LNCaP clone FGC (cell line): ENCODE measurements around the gene AKIRIN1.
"Not testable (repeated sequence)": the region's sequence is repeated elsewhere in the genome, so short reads cannot be mapped to it uniquely, and the experiment has no call there.

Source experiments
- DNase-seq: peaks from one replicate; pipeline ENCODE4 v3.0.0-alpha.2; 2011; ENCODE audit warnings: low read depth
- H3K4me3 ChIP-seq: 2 replicates; pipeline ENCODE4 v1.5.1; 2011; ENCODE audit warnings: mild to moderate bottlenecking, low read depth, low read length, control low read depth
- CTCF ChIP-seq: IDR thresholded peaks from 2 replicates; pipeline ENCODE4 v1.5.1; 2012; ENCODE audit warnings: mild to moderate bottlenecking; ENCODE audit not compliant: control insufficient read depth, insufficient read depth; ENCODE audit errors: extremely low read depth

The AKIRIN1 gene

GRCh38 chr1:39048745-39049370 is 57.8 kb downstream of the AKIRIN1 start:
- DNase-seq: no peak
- no peak overlapping the region for H3K4me3 ChIP-seq
- no peak for TF ChIP-seq CTCF

- DNase-seq: no peak
- no peak for TF ChIP-seq CTCF
- H3K4me3 ChIP-seq: no peak overlapping the region
Observed at GRCh38 chr1:39050001-39050400, 58.9 kb downstream of the AKIRIN1 start.

GRCh38 chr1:39051193-39051850 is 60.2 kb downstream of the AKIRIN1 start:
- not testable (repeated sequence) for DNase-seq, H3K4me3 ChIP-seq

- no peak overlapping the region for H3K4me3 ChIP-seq
- no peak for TF ChIP-seq CTCF
- no peak for DNase-seq
Observed at GRCh38 chr1:39051956-39052355, 60.9 kb downstream of the AKIRIN1 start.

- DNase-seq, H3K4me3 ChIP-seq: not testable (repeated sequence)
Observed at GRCh38 chr1:39055213-39055710, 64.2 kb downstream of the AKIRIN1 start.
